ENCODE data around the gene MAPK1IP1L. TPM values are rescaled to one million over a fixed set of nuclear protein-coding genes. Genes with fewer than 3 reads are reported as not detected.
A peak's percentile ranks its signal among the peaks of the same experiment; 100 is the strongest.

MAPK1IP1L gene
- polyA plus RNA-seq, 1 of the 3 experiments (the other 2 are of a cell fraction): 129 TPM

DNA sequence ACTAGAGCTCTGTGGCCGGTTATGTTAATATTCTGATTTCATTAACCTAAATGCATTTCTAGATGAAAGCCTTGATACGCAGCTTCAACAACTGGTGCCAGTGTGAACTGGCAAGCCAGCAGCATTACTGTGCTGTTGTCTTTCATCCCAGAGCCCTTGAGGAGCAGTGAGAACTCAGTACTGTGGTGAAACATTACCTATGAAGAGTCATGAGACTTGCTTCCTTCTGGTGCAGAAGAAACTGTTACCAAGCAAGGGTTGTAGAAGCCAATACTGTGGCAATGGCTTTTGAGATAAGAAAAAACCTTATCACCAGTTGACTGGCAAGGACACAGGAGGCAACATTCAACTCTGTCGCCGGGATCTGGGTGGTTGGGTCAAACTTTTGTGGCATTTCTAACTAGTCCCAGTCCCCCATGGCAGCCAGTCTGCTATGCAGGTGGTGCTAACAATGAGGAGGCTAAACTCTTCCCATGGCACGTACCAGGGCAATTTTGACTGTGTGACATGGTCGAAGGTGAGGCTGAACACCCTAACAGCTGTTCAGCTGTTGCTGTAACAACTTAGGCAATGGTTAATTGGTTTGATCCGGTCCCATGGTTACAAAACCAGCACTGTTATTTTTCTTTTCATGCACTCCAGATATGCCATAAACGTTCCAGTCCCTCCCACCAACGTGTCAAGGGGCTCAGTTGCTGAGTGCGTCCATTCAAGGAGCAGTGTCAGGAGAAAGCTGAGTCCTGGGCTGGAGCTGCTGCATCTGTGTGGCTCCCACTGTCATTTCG lies 65.0 kb downstream of the MAPK1IP1L start (continued):
- TF ChIP-seq CHD2 (IDR thresholded peaks at IDR 0.05; ENCODE audit: low read length, partially characterized antibody): peak; percentile 45
- peak; percentile 65; the same call in 1 of the 2 replicates for TF ChIP-seq GATA2 (CRISPR knock-in tag; IDR thresholded peaks at IDR 0.05)
- TF ChIP-seq, protein P1, sequence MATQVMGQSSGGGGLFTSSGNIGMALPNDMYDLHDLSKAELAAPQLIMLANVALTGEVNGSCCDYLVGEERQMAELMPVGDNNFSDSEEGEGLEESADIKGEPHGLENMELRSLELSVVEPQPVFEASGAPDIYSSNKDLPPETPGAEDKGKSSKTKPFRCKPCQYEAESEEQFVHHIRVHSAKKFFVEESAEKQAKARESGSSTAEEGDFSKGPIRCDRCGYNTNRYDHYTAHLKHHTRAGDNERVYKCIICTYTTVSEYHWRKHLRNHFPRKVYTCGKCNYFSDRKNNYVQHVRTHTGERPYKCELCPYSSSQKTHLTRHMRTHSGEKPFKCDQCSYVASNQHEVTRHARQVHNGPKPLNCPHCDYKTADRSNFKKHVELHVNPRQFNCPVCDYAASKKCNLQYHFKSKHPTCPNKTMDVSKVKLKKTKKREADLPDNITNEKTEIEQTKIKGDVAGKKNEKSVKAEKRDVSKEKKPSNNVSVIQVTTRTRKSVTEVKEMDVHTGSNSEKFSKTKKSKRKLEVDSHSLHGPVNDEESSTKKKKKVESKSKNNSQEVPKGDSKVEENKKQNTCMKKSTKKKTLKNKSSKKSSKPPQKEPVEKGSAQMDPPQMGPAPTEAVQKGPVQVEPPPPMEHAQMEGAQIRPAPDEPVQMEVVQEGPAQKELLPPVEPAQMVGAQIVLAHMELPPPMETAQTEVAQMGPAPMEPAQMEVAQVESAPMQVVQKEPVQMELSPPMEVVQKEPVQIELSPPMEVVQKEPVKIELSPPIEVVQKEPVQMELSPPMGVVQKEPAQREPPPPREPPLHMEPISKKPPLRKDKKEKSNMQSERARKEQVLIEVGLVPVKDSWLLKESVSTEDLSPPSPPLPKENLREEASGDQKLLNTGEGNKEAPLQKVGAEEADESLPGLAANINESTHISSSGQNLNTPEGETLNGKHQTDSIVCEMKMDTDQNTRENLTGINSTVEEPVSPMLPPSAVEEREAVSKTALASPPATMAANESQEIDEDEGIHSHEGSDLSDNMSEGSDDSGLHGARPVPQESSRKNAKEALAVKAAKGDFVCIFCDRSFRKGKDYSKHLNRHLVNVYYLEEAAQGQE (IDR thresholded peaks at IDR 0.05; ENCODE audit: low read depth, low read length): no peak
- no peak for TF ChIP-seq TCF12 (IDR thresholded peaks at IDR 0.05)
- TF ChIP-seq FOXJ3 (CRISPR knock-in tag; IDR thresholded peaks at IDR 0.05): no peak
- no peak for TF ChIP-seq SIN3A (IDR thresholded peaks at IDR 0.05; ENCODE audit: borderline replicate concordance, low read depth, low read length)
- TF ChIP-seq SMC3 (IDR thresholded peaks at IDR 0.05; ENCODE audit: low read depth, low read length): no peak
- TF ChIP-seq NRF1 (IDR thresholded peaks at IDR 0.05; ENCODE audit: low read depth, low read length): no peak

GRCh38 chr14:55117803-55118441 lies 66.5 kb downstream of the MAPK1IP1L start:
- Histone ChIP-seq H3K27me3 (ENCODE audit: insufficient read depth) (no peaks in the 10 kb centered on the region), H3K79me2 (ENCODE audit: insufficient read depth) (no peaks in the 10 kb centered on the region), H3K9me3 (no peaks in the 10 kb centered on the region), H2AFZ (ENCODE audit: low read depth) (peak overlapping the region; percentile 71; the same call in 1 of the 2 replicates), H3K4me3 (ENCODE audit: low read depth in 2 of 2, low read length in 1 of 2) (no peak overlapping the region), H3K9me2 (no peaks in the 10 kb centered on the region), H3K36me3 (replicated peaks in 1 of 2; ENCODE audit: control insufficient read depth in 1 of 2, insufficient read depth in 2 of 2, low read length in 1 of 2) (no peaks in the 10 kb centered on the region), H3K4me1 (ENCODE audit: control insufficient read depth in 1 of 2, insufficient read depth in 2 of 2, low read depth in 1 of 2, low read length in 1 of 2) (peaks cover 7 to 27% of the 10 kb centered on the region in 2 experiments), H3K27ac (ENCODE audit: low read depth in 2 of 2, low read length in 1 of 2) (no peak overlapping the region), H3K9ac (no peak overlapping the region), H3F3A (replicated peaks; ENCODE audit: insufficient read depth) (no peaks in the 10 kb centered on the region), H4K20me1 (ENCODE audit: insufficient read depth) (no peaks in the 10 kb centered on the region), H3K4me2 (no peak overlapping the region)
- no peak for TF ChIP-seq EZH2phosphoT487 (IDR thresholded peaks at IDR 0.05; ENCODE audit: borderline replicate concordance, low read depth)
- TF ChIP-seq TCF12 (IDR thresholded peaks at IDR 0.05): no peak
- no peak for TF ChIP-seq USF2 (IDR thresholded peaks at IDR 0.05; ENCODE audit: borderline replicate concordance, low read depth, low read length)
- TF ChIP-seq GABPA (IDR thresholded peaks at IDR 0.05; ENCODE audit: low read depth): no peak
- no peak for TF ChIP-seq MXI1 (IDR thresholded peaks at IDR 0.05; ENCODE audit: low read depth, low read length)
- no peak for TF ChIP-seq RCOR1 (IDR thresholded peaks at IDR 0.05; ENCODE audit: low read length)
- POLR2A ChIA-PET: interaction anchor here (1.4 to 1.8 kb wide), 2 partner anchors 15 to 16 kb away, joined by 4 to 5 read pairs; no protein-coding TSS in a partner anchor
- DNase-seq: no peak
- WGBS (ENCODE audit: low lambda C conversion rate): 95% methylated on average over 7 of the region's 7 CpGs
- CTCF ChIA-PET: interaction anchor here (0.9 to 2.1 kb wide), 5 partner anchors 10 to 67 kb away, joined by 3 to 6 read pairs (median 4); partner anchors contain the start of gene MAPK1IP1L
